HFFc6 (cell line): ENCODE results near the gene ACVR1. TPM values are rescaled to one million over a fixed set of nuclear protein-coding genes. Genes with fewer than 3 reads are reported as not detected.

Source experiments
- DNase-seq: peaks from one replicate; pipeline ENCODE4 v3.0.0-alpha.2; 2018
- H3K27ac Mint-ChIP-seq: 2 replicates; pipeline ENCODE4 v1.8.0; 2020; ENCODE audit warnings: mild to moderate bottlenecking, mixed read lengths
- H3K27me3 Mint-ChIP-seq: 2 replicates; pipeline ENCODE4 v1.8.0; 2021; ENCODE audit warnings: mild to moderate bottlenecking, moderate library complexity, mixed read lengths; ENCODE audit not compliant: insufficient read depth
- H3K36me3 Mint-ChIP-seq: 2 replicates; pipeline ENCODE4 v1.8.0; 2021; ENCODE audit warnings: low read depth, mixed read lengths
- H3K4me1 Mint-ChIP-seq: 2 replicates; pipeline ENCODE4 v1.8.0; 2020; ENCODE audit warnings: low read depth, mixed read lengths
- H3K4me3 Mint-ChIP-seq: 2 replicates; pipeline ENCODE4 v1.8.0; 2020; ENCODE audit warnings: mild to moderate bottlenecking, moderate library complexity, mixed read lengths
- H3K9me3 Mint-ChIP-seq: 2 replicates; pipeline ENCODE4 v1.8.0; 2020; ENCODE audit warnings: mild to moderate bottlenecking, mixed read lengths
- CTCF ChIP-seq: fragments of 200-600 bp; sonication (generic); IDR thresholded peaks from 2 replicates; pipeline ENCODE4 v1.5.0; 2021; ENCODE audit warnings: antibody characterized with exemption, mild to moderate bottlenecking
- total RNA-seq, 6 experiments: library from RNA; stranded (reverse); fragmentation: NEBNext Ultra II Directional; extraction: Animal tissue kit (Norgen Biotek cat#: 25700); gene quantifications; 2 replicates in 1 of 6; 3 replicates in 5 of 6; pipeline ENCODE4 v1.2.3, GENCODE V29; 2021

ACVR1 gene
- total RNA-seq, 6 experiments from 2014 or later, result 37.5 to 48.4 (median 43.1) TPM

DNA sequence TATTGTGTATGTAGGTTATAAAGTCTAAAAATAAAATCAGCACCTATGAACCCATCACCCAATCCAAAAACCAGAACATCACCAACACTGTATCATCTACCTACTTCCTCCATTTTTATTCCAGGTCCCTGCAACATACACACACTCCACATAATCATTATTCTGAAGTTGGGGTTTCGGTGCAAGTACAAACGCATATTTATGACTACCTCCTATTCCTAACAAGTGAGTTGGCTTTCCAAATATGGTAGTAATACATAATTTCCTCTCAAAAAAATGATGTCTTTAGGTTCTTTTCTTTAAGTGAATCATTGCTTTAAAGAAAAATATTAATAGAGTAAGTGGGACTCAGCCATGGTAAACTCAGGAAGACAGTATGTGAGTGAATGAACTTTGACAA, 3.3 kb downstream of the ACVR1 start:
- Mint-ChIP-seq H3K9me3 (no peaks in the 10 kb centered on the region), H3K36me3 (peaks cover 8% of the 10 kb centered on the region), H3K27me3 (no peaks in the 10 kb centered on the region; the same call in 1 of the 2 replicates), H3K4me1 (peaks cover 74% of the 10 kb centered on the region), H3K4me3 (no peak overlapping the region), H3K27ac (no peak overlapping the region)
- TF ChIP-seq CTCF, result no peak
- DNase-seq, result no peak

DNA sequence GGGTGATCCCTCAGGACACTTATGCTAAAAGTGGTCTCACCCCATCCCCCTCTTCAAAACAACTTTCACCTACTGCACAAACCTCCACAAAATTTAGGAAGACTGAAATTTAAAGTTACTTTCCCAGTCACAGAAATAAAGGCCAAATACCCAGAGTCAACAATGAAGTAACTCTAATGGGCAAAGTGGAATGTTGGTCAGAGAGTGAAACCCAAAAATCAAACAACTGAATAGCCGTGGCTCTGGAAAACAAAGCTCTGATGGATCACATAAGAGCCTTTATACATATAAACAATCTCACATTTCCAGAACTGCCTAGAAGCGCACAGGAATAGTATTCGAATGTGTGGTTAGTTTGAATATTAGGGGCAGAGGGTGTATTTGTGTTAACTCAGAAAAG, 4.7 kb downstream of the ACVR1 start:
- no peaks in the 10 kb centered on the region for H3K9me3 Mint-ChIP-seq
- H3K4me1 Mint-ChIP-seq, result peaks cover 76% of the 10 kb centered on the region
- DNase-seq, result no peak
- no peak overlapping the region for H3K27ac Mint-ChIP-seq
- no peaks in the 10 kb centered on the region; the same call in 1 of the 2 replicates for H3K27me3 Mint-ChIP-seq
- peaks cover 8% of the 10 kb centered on the region for H3K36me3 Mint-ChIP-seq
- no peak for TF ChIP-seq CTCF
- no peak overlapping the region for H3K4me3 Mint-ChIP-seq

DNA sequence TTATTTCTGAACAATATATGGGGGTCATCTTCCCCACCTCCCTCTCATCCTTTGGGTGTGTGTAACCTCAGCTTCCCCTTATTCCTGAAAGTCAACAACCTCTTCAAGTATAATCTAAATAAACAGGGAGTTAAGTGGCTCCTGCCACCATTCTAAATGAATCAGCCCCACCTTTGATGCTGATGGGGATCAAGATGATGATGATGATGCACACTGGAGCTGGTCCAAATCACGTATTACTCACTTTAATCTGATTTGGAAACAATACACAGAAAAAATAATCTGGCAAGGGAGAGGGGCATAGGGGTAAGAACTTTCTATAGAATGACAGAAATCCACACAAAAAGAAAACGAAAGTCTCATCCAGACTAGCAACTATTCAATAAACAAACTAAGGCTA, 7.1 kb downstream of the ACVR1 start:
- no peaks in the 10 kb centered on the region for H3K27me3 Mint-ChIP-seq
- H3K27ac Mint-ChIP-seq, result no peak overlapping the region
- no peak for DNase-seq
- no peaks in the 10 kb centered on the region for H3K9me3 Mint-ChIP-seq
- no peak for TF ChIP-seq CTCF
- H3K36me3 Mint-ChIP-seq, result peaks cover 8% of the 10 kb centered on the region
- H3K4me1 Mint-ChIP-seq, result peaks cover 79% of the 10 kb centered on the region
- no peak overlapping the region for H3K4me3 Mint-ChIP-seq

DNA sequence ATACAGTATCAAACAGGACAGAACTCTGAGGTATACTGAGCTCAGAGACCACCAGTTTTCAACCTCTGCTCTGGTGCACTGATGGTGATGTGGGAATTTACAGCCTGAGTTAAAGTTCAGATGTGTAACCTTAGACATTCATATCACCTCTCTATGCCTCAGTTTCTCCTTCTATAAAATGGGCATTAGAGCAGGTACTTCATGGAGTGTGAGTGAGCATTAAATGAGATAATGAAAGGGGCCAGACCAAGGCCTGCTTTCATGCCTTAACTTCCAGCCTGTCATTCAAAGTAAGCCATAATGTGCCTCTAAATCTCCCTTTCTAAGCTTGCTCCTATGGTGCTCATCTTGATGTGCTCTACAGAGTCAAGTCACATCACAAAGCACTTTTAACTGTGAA, 8.4 kb downstream of the ACVR1 start:
- H3K4me1 Mint-ChIP-seq, result peaks cover 66% of the 10 kb centered on the region
- H3K27ac Mint-ChIP-seq, result no peak overlapping the region
- no peak for DNase-seq
- no peaks in the 10 kb centered on the region for H3K27me3 Mint-ChIP-seq
- no peaks in the 10 kb centered on the region for H3K9me3 Mint-ChIP-seq
- H3K36me3 Mint-ChIP-seq, result peaks cover 8% of the 10 kb centered on the region; the same call in 1 of the 2 replicates
- H3K4me3 Mint-ChIP-seq, result no peak overlapping the region
- no peak for TF ChIP-seq CTCF

- Mint-ChIP-seq H3K9me3 (no peaks in the 10 kb centered on the region), H3K27me3 (no peaks in the 10 kb centered on the region), H3K27ac (no peak overlapping the region; the same call in 1 of the 2 replicates), H3K4me3 (no peak overlapping the region), H3K36me3 (peaks cover 8% of the 10 kb centered on the region; the same call in 1 of the 2 replicates), H3K4me1 (peaks cover 59% of the 10 kb centered on the region)
- DNase-seq, result no peak
- TF ChIP-seq CTCF, result no peak
Observed at GRCh38 chr2:157866666-157867642, 9.2 kb downstream of the ACVR1 start.
